HepG2 (cell line): ENCODE results near the gene CAMKK1. TPM values are rescaled to one million over a fixed set of nuclear protein-coding genes. Genes with fewer than 3 reads are reported as not detected.
A peak's percentile ranks its signal among the peaks of the same experiment; 100 is the strongest.

Source experiments
- ATAD3A ChIP-seq: sonication (generic); formaldehyde crosslinking; IDR thresholded peaks from 2 replicates; pipeline ENCODE4 v1.4.0; 2020; ENCODE audit warnings: missing genetic modification reagents
- CAMTA2 ChIP-seq: sonication (generic); formaldehyde crosslinking; IDR thresholded peaks from 2 replicates; pipeline ENCODE4 v1.4.0; 2020; ENCODE audit warnings: mild to moderate bottlenecking, missing genetic modification reagents, borderline replicate concordance
- CEBPZ ChIP-seq: IDR thresholded peaks from 2 replicates; pipeline ENCODE4 v1.6.1; 2012; ENCODE audit warnings: low read length, improper control_type of control experiment
- MED8 ChIP-seq: sonication (generic); formaldehyde crosslinking; IDR thresholded peaks from 2 replicates; pipeline ENCODE4 v1.8.1; 2023; ENCODE audit warnings: mild to moderate bottlenecking, missing genetic modification reagents; ENCODE audit not compliant: insufficient replicate concordance
- ZBTB40 ChIP-seq, 2 experiments: fragments of 450-650 bp in 1 of 2; sonication (generic) in 1 of 2; formaldehyde crosslinking in 1 of 2; IDR thresholded peaks; 2 replicates each; pipeline versions ENCODE4 v1.6.1 to v1.8.0; 2016 to 2022; ENCODE audit warnings: antibody characterized with exemption in 1 of 2, mild to moderate bottlenecking in 1 of 2, missing genetic modification reagents in 1 of 2
- ZNF350 ChIP-seq: sonication (generic); formaldehyde crosslinking; IDR thresholded peaks from 2 replicates; pipeline ENCODE4 v1.4.0; 2020; ENCODE audit warnings: mild to moderate bottlenecking, low read depth, missing genetic modification reagents, borderline replicate concordance
- polyA plus RNA-seq, 8 experiments: library from polyadenylated mRNA; depleted of rRNA in 3 of 8; stranded (reverse) in 7 of 8; unstranded in 1 of 8; fragments of >200 nt; fragmentation: Illumina TruSeq in 4 of 8; extraction: Trizol in 4 of 8; gene quantifications; 2 replicates each; pipeline versions ENCODE4 v1.2.1 to v1.2.3, GENCODE V29; 2011 to 2016; ENCODE audit warnings: low read depth in 4 of 8, missing spikeins in 1 of 8, mixed read lengths in 1 of 8; ENCODE audit not compliant: insufficient read depth in 1 of 8
- total RNA-seq, 5 experiments: library from RNA; depleted of rRNA; stranded (reverse); fragments of >200 nt; fragmentation: Illumina TruSeq; extraction: Trizol; gene quantifications; 2 replicates each; pipeline ENCODE4 v1.2.3, GENCODE V29; 2016; ENCODE audit warnings: low read depth in 1 of 5

Gene CAMKK1
- total and polyA plus RNA-seq, 2 of the 13 experiments (the other 11 are each of a cell fraction or from before 2014, with no cell fraction given), result 1.5 to 1.6 TPM

- no peak for TF ChIP-seq ZBTB40 (IDR thresholded peaks at IDR 0.05)
- peak; percentile 73 for TF ChIP-seq ZBTB40 (CRISPR knock-in tag; IDR thresholded peaks at IDR 0.05)
- TF ChIP-seq CEBPZ, result no peak
- peak; percentile 90; the same call in 1 of the 2 replicates for TF ChIP-seq CAMTA2 (CRISPR knock-in tag)
- no peak for TF ChIP-seq ATAD3A (CRISPR knock-in tag)
- peak; percentile 82 for TF ChIP-seq MED8 (CRISPR knock-in tag)
- TF ChIP-seq ZNF350 (CRISPR knock-in tag), result peak; percentile 88
These were observed 47.0 kb downstream of the CAMKK1 start, which contains the start of gene NCBP3 (continued) for GRCh38 chr17:3845621-3846436.
